Keratinocyte (primary cell): Measurements from ENCODE around the gene PRPF8.

Experiments
- EZH2 ChIP-seq: IDR thresholded peaks from one replicate; pipeline ENCODE4 v1.6.1; 2012; ENCODE audit warnings: inconsistent platforms, mild to moderate bottlenecking, low read length, moderate library complexity
- TF ChIP-seq, protein P1 (sequence below), 3 experiments: IDR thresholded peaks in 1 of 3; conservative IDR thresholded peaks in 1 of 3; optimal IDR thresholded peaks in 1 of 3; 2 replicates in 2 of 3; 3 replicates in 1 of 3; pipeline versions ENCODE3 to v1.5.1; 2011; ENCODE audit warnings: low read length in 3 of 3, mild to moderate bottlenecking in 3 of 3, moderate library complexity in 2 of 3, control low read depth in 1 of 3, inconsistent platforms in 1 of 3; ENCODE audit not compliant: insufficient read depth in 2 of 3; ENCODE audit errors: extremely low read depth in 1 of 3

DNA sequence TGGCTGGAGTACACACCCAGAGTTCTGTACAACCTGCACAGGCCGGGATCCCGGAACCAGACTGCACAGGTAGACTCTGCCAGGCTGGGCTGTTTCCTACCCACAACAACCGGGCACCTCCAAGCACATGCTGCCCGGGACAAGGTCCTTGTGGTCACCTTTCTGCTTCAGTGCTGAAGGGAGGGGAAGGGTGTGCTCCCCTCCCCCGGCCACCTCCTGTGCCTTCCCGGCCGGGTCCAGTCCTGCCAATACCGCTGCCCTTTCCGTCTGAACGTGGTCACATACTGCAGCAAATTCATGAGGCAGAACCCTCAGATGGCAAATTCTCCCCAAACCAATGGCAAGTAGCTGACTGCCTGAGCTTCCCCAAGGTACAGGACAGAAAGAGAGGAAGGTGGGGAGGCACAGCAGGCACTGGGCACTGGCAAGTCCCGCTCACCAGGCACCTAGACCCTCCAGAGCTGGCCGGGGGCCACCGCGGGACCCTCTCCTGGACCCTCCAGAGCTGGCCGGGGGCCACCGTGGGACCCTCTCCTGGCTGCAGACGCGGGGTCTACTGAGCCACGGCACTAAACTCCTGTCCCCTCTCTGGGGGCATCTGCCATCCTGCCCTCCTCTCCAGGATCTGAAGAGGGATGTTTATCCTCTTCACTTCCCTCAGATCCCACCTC lies 78.9 kb downstream of the PRPF8 start:
- TF ChIP-seq, protein P1, sequence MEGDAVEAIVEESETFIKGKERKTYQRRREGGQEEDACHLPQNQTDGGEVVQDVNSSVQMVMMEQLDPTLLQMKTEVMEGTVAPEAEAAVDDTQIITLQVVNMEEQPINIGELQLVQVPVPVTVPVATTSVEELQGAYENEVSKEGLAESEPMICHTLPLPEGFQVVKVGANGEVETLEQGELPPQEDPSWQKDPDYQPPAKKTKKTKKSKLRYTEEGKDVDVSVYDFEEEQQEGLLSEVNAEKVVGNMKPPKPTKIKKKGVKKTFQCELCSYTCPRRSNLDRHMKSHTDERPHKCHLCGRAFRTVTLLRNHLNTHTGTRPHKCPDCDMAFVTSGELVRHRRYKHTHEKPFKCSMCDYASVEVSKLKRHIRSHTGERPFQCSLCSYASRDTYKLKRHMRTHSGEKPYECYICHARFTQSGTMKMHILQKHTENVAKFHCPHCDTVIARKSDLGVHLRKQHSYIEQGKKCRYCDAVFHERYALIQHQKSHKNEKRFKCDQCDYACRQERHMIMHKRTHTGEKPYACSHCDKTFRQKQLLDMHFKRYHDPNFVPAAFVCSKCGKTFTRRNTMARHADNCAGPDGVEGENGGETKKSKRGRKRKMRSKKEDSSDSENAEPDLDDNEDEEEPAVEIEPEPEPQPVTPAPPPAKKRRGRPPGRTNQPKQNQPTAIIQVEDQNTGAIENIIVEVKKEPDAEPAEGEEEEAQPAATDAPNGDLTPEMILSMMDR (optimal IDR thresholded peaks at IDR 0.05 in 1 of 3, IDR thresholded peaks at IDR 0.05 in 1 of 3, conservative IDR thresholded peaks at IDR 0.05 in 1 of 3; ENCODE audit: extremely low read depth in 1 of 3, insufficient read depth in 2 of 3, low read length in 3 of 3): no peak
- TF ChIP-seq EZH2: no peak
